ENCODE data around the gene CRISP2.

CRISP2 gene

GRCh38 chr6:49662231-49662891, 51.0 kb downstream of the CRISP2 start:
- Histone ChIP-seq H2AFZ (ENCODE audit: low read length, unreplicated experiment) (no peak overlapping the region), H3K27me3 (ENCODE audit: insufficient read depth, low read length) (peaks cover 25% of the 10 kb centered on the region), H3K79me2 (ENCODE audit: control insufficient read depth, insufficient read depth, low read length, unreplicated experiment) (no peaks in the 10 kb centered on the region), H3K36me3 (ENCODE audit: insufficient read depth, low read length) (no peaks in the 10 kb centered on the region), H3K27ac (ENCODE audit: low read depth, low read length) (no peak overlapping the region), H3K4me3 (ENCODE audit: low read depth, low read length) (no peak overlapping the region), H3K4me1 (ENCODE audit: control insufficient read depth, insufficient read depth, low read length, unreplicated experiment) (no peaks in the 10 kb centered on the region)

- Histone ChIP-seq H3K4me1 (ENCODE audit: control insufficient read depth, insufficient read depth, low read length, unreplicated experiment) (no peaks in the 10 kb centered on the region), H3K4me3 (ENCODE audit: low read depth, low read length) (no peak overlapping the region), H3K27ac (ENCODE audit: low read depth, low read length) (no peak overlapping the region), H3K79me2 (ENCODE audit: control insufficient read depth, insufficient read depth, low read length, unreplicated experiment) (no peaks in the 10 kb centered on the region), H2AFZ (ENCODE audit: low read length, unreplicated experiment) (no peak overlapping the region), H3K36me3 (ENCODE audit: insufficient read depth, low read length) (no peaks in the 10 kb centered on the region), H3K27me3 (ENCODE audit: insufficient read depth, low read length) (peaks cover 42% of the 10 kb centered on the region)
Measured at GRCh38 chr6:49653942-49654341, 59.4 kb downstream of the CRISP2 start.

- H3K4me1 ChIP-seq (ENCODE audit: control insufficient read depth, insufficient read depth, low read length, unreplicated experiment): no peaks in the 10 kb centered on the region
- H3K27ac ChIP-seq (ENCODE audit: low read depth, low read length): no peak overlapping the region
- H3K27me3 ChIP-seq (ENCODE audit: insufficient read depth, low read length): peaks cover 42% of the 10 kb centered on the region
- H3K4me3 ChIP-seq (ENCODE audit: low read depth, low read length): no peak overlapping the region
- no peaks in the 10 kb centered on the region for H3K79me2 ChIP-seq (ENCODE audit: control insufficient read depth, insufficient read depth, low read length, unreplicated experiment)
- H3K36me3 ChIP-seq (ENCODE audit: insufficient read depth, low read length): no peaks in the 10 kb centered on the region
- H2AFZ ChIP-seq (ENCODE audit: low read length, unreplicated experiment): no peak overlapping the region
Measured at GRCh38 chr6:49653438-49653837, 59.9 kb downstream of the CRISP2 start.

DNA sequence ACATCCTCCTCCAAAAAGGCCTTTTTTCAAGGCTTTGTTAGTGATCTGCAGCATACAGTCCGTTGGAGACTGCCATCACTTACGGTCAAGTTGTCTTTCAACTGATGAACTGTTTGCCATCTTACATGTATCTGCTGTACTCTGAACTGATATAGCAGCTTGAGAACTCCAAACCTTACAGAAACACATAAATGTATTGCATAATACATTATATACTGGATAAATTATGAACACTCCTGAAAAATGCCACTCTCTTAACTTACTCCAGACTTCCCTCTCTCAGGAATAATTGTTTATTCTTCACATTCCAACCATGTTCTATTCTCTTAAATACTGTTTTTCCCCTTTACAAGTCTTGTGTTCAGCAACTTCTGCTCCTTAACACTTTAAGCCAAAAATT, 62.1 kb downstream of the CRISP2 start:
- Histone ChIP-seq H3K27me3 (ENCODE audit: insufficient read depth, low read length) (peaks cover 38% of the 10 kb centered on the region), H2AFZ (ENCODE audit: low read length, unreplicated experiment) (no peak overlapping the region), H3K36me3 (ENCODE audit: insufficient read depth, low read length) (no peaks in the 10 kb centered on the region), H3K27ac (ENCODE audit: low read depth, low read length) (no peak overlapping the region), H3K4me1 (ENCODE audit: control insufficient read depth, insufficient read depth, low read length, unreplicated experiment) (no peaks in the 10 kb centered on the region), H3K79me2 (ENCODE audit: control insufficient read depth, insufficient read depth, low read length, unreplicated experiment) (no peaks in the 10 kb centered on the region), H3K4me3 (ENCODE audit: low read depth, low read length) (no peak overlapping the region)

DNA sequence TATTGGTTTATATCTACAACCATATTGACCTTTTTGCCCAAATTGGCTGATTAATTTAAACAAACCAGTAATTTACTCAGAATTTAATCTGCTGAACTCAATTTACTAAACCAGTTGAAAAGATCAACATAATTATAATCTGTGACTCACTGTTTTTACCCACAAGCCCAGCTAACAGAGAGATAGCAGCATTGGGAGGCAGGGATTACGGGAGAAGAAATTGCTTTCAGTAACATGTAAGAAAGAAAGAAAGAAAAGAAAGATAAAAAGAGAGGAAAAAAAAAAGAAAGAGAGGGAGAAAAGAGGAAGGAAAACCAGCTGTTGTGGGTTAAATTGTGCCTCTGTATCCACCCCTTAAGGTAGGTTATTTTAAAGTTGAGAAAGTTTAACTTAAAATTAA, 63.4 kb downstream of the CRISP2 start:
- Histone ChIP-seq H3K4me3 (ENCODE audit: low read depth, low read length) (no peak overlapping the region), H3K79me2 (ENCODE audit: control insufficient read depth, insufficient read depth, low read length, unreplicated experiment) (no peaks in the 10 kb centered on the region), H3K4me1 (ENCODE audit: control insufficient read depth, insufficient read depth, low read length, unreplicated experiment) (no peaks in the 10 kb centered on the region), H3K27ac (ENCODE audit: low read depth, low read length) (no peak overlapping the region), H2AFZ (ENCODE audit: low read length, unreplicated experiment) (no peak overlapping the region), H3K36me3 (ENCODE audit: insufficient read depth, low read length) (no peaks in the 10 kb centered on the region), H3K27me3 (ENCODE audit: insufficient read depth, low read length) (peaks cover 28% of the 10 kb centered on the region; the same call in 1 of the 2 replicates)

DNA sequence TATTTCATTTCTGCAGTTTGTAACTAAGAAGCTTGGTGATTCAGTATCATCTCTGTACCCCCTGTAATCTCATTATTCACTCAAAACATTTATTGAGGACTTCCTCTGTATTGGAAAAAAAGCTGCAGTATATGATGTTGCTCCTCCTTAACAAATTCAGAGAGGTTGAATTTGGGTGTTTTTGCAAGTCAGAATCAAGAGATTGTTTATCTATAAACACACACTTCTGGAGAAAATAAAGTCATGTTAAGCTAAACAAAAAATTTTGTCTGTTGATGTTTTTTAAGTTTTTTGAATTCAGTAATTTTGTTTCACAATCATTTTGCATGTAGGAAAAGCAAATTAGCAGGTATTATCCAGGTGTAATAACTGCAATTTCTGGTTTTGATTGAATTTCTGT, 65.3 kb downstream of the CRISP2 start:
- Histone ChIP-seq H2AFZ (ENCODE audit: low read length, unreplicated experiment) (no peak overlapping the region), H3K79me2 (ENCODE audit: control insufficient read depth, insufficient read depth, low read length, unreplicated experiment) (no peaks in the 10 kb centered on the region), H3K27ac (ENCODE audit: low read depth, low read length) (no peak overlapping the region), H3K4me3 (ENCODE audit: low read depth, low read length) (no peak overlapping the region), H3K27me3 (ENCODE audit: insufficient read depth, low read length) (peaks cover 20% of the 10 kb centered on the region; the same call in 1 of the 2 replicates), H3K36me3 (ENCODE audit: insufficient read depth, low read length) (no peaks in the 10 kb centered on the region), H3K4me1 (ENCODE audit: control insufficient read depth, insufficient read depth, low read length, unreplicated experiment) (no peaks in the 10 kb centered on the region)

GRCh38 chr6:49647476-49647875, 65.9 kb downstream of the CRISP2 start:
- H2AFZ ChIP-seq (ENCODE audit: low read length, unreplicated experiment): no peak overlapping the region
- no peaks in the 10 kb centered on the region for H3K4me1 ChIP-seq (ENCODE audit: control insufficient read depth, insufficient read depth, low read length, unreplicated experiment)
- no peak overlapping the region for H3K4me3 ChIP-seq (ENCODE audit: low read depth, low read length)
- H3K79me2 ChIP-seq (ENCODE audit: control insufficient read depth, insufficient read depth, low read length, unreplicated experiment): no peaks in the 10 kb centered on the region
- no peaks in the 10 kb centered on the region for H3K36me3 ChIP-seq (ENCODE audit: insufficient read depth, low read length)
- H3K27me3 ChIP-seq (ENCODE audit: insufficient read depth, low read length): peaks cover 16% of the 10 kb centered on the region; the same call in 1 of the 2 replicates
- H3K27ac ChIP-seq (ENCODE audit: low read depth, low read length): no peak overlapping the region

DNA sequence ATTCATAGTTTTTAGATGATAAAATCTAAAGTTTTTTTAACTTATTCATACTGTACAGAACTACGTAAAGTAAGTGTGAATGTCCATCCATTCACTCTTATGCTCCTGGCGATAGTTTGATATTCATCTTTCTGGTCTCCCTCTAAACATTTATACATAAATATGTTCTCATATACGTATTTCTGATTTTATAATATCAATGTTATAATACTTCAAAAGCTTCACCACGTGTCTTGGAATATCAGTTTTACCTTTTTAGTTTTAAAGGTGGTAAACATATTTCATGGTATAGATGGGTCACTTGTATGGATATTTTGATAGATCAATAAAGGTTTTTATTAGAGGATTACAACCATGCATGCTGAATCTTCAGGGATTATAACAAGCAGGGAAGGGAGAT, 66.4 kb downstream of the CRISP2 start:
- Histone ChIP-seq H3K79me2 (ENCODE audit: control insufficient read depth, insufficient read depth, low read length, unreplicated experiment) (no peaks in the 10 kb centered on the region), H3K27ac (ENCODE audit: low read depth, low read length) (no peak overlapping the region), H3K36me3 (ENCODE audit: insufficient read depth, low read length) (no peaks in the 10 kb centered on the region), H3K27me3 (ENCODE audit: insufficient read depth, low read length) (peaks cover 16% of the 10 kb centered on the region; the same call in 1 of the 2 replicates), H3K4me1 (ENCODE audit: control insufficient read depth, insufficient read depth, low read length, unreplicated experiment) (no peaks in the 10 kb centered on the region), H3K4me3 (ENCODE audit: low read depth, low read length) (no peak overlapping the region), H2AFZ (ENCODE audit: low read length, unreplicated experiment) (no peak overlapping the region)

DNA sequence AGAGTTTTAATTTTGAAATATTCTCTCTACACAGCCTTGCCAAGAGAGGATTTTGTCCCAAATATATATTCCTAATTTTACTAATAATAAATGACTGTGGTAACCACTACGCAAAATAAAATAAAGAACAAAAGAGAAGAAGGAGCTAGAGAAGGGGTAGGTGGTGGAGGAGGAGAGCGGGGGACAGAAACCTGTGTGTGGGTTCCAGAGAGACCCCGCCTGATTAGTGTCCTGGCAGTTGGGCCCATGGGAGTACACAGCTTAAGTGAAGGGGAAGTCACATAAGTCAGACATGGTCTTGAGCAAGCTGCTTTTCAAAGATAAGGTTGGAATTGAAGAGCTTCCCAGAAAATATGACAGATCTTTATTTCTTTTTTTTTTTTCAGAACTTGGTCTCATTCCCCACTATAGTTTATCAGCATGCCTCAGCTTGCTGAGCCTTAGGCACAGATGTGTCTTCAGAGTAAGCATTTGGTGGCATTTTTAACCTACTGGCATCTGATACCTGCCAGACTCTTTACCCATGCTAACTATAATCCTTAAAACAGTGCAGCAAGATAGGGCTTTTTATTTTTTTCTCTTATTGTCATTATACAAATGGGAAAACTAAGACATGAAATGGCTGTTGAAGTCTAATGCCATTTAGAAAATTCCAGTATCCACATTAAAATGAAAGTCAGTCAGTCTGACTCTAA, 67.1 kb downstream of the CRISP2 start:
- Histone ChIP-seq H3K27ac (ENCODE audit: low read depth, low read length) (no peak overlapping the region), H3K4me1 (ENCODE audit: control insufficient read depth, insufficient read depth, low read length, unreplicated experiment) (no peaks in the 10 kb centered on the region), H3K36me3 (ENCODE audit: insufficient read depth, low read length) (no peaks in the 10 kb centered on the region), H2AFZ (ENCODE audit: low read length, unreplicated experiment) (no peak overlapping the region), H3K79me2 (ENCODE audit: control insufficient read depth, insufficient read depth, low read length, unreplicated experiment) (no peaks in the 10 kb centered on the region), H3K27me3 (ENCODE audit: insufficient read depth, low read length) (peaks cover 18% of the 10 kb centered on the region; the same call in 1 of the 2 replicates), H3K4me3 (ENCODE audit: low read depth, low read length) (no peak overlapping the region)

- H3K27ac ChIP-seq (ENCODE audit: low read depth, low read length): no peak overlapping the region
- H3K36me3 ChIP-seq (ENCODE audit: insufficient read depth, low read length): no peaks in the 10 kb centered on the region
- peaks cover 24% of the 10 kb centered on the region for H3K27me3 ChIP-seq (ENCODE audit: insufficient read depth, low read length)
- H3K79me2 ChIP-seq (ENCODE audit: control insufficient read depth, insufficient read depth, low read length, unreplicated experiment): no peaks in the 10 kb centered on the region
- H3K4me1 ChIP-seq (ENCODE audit: control insufficient read depth, insufficient read depth, low read length, unreplicated experiment): no peaks in the 10 kb centered on the region
- no peak overlapping the region for H2AFZ ChIP-seq (ENCODE audit: low read length, unreplicated experiment)
- no peak overlapping the region for H3K4me3 ChIP-seq (ENCODE audit: low read depth, low read length)
Measured at GRCh38 chr6:49645139-49645538, 68.2 kb downstream of the CRISP2 start.
